Gastroesophageal sphincter (tissue), 3 donors: ENCODE data around the gene ZNF792.

Experiments
- CTCF ChIP-seq, 4 experiments: fragments of 200-600 bp in 2 of 4; fragments of 450-650 bp in 2 of 4; sonication (generic) in 1 of 4; IDR thresholded peaks; one replicate each; pipeline ENCODE4 v1.5.1; 2017 to 2019; ENCODE audit warnings: antibody characterized with exemption in 4 of 4, mild to moderate bottlenecking in 2 of 4, moderate library complexity in 2 of 4
- POLR2A ChIP-seq, 2 donors: fragments of 450-650 bp; IDR thresholded peaks; one replicate each; pipeline ENCODE4 v1.6.1; 2017; ENCODE audit warnings: antibody characterized with exemption in 2 of 2, mild to moderate bottlenecking in 2 of 2, moderate library complexity in 1 of 2

GRCh38 chr19:34969721-34970120, 5.7 kb upstream of the ZNF792 start:
- no peak for TF ChIP-seq CTCF (IDR thresholded peaks at IDR 0.05)
- TF ChIP-seq POLR2A (IDR thresholded peaks at IDR 0.05): no peak
